ENCODE data around the gene FUT8.

Gene FUT8

DNA sequence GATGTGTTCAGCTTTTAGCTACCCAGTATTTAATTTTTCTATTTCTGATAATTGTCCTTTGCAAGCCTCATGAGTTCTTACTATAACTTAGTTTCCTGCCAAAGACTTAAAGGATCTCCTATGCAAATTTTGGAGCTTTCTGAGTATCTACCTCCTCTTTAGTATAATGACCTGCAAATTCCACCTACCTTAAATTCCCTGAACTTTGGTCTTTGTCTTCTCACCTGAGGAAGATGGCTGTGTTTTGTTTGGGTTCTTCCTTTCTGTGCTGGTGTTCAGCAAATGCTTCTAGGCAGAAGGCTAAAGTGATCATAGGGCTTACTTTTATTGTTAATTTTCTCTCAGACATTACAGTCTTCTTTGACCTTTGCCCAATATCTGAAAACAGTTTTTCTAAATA, 142.8 kb downstream of the FUT8 start:
- DNase-seq (ENCODE audit: low read depth) = no peak
- no peak for TF ChIP-seq CTCF (IDR thresholded peaks at IDR 0.05; ENCODE audit: control insufficient read depth, extremely low read depth, insufficient read depth)
- no peak overlapping the region for H3K4me3 ChIP-seq (ENCODE audit: low read depth, low read length)

GRCh38 chr14:65558363-65558762, 145.8 kb downstream of the FUT8 start:
- H3K4me3 ChIP-seq (ENCODE audit: low read depth, low read length) = no peak overlapping the region
- no peak for TF ChIP-seq CTCF (IDR thresholded peaks at IDR 0.05; ENCODE audit: control insufficient read depth, extremely low read depth, insufficient read depth)
- no peak for DNase-seq (ENCODE audit: low read depth)

- no peak for DNase-seq (ENCODE audit: low read depth)
- no peak for TF ChIP-seq CTCF (IDR thresholded peaks at IDR 0.05; ENCODE audit: control insufficient read depth, extremely low read depth, insufficient read depth)
- no peak overlapping the region for H3K4me3 ChIP-seq (ENCODE audit: low read depth, low read length)
Measured at GRCh38 chr14:65560340-65561027, 148.0 kb downstream of the FUT8 start.

DNA sequence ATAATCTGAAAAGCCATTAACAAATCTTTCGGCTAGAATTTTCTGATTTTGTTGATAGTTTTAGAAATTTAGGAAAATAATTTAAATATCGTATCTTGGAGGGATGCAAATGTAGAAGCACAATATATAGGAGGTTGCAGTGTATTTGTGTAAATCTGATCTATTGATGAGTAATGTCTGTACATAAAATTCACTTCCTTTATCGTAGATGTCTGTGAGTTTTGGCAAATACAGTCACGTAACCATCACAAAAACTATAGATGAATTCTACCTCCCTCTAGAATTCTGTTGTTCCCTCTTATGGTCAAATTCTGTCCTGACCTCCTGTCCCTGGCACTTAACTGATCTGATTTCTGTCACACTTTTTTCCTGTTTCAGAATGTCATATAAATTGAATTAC, 151.8 kb downstream of the FUT8 start:
- H3K4me3 ChIP-seq (ENCODE audit: low read depth, low read length) = no peak overlapping the region
- no peak for DNase-seq (ENCODE audit: low read depth)
- TF ChIP-seq CTCF (IDR thresholded peaks at IDR 0.05; ENCODE audit: control insufficient read depth, extremely low read depth, insufficient read depth) = no peak

GRCh38 chr14:65565948-65566347, 153.4 kb downstream of the FUT8 start:
- no peak overlapping the region for H3K4me3 ChIP-seq (ENCODE audit: low read depth, low read length)
- no peak for TF ChIP-seq CTCF (IDR thresholded peaks at IDR 0.05; ENCODE audit: control insufficient read depth, extremely low read depth, insufficient read depth)
- no peak for DNase-seq (ENCODE audit: low read depth)

DNA sequence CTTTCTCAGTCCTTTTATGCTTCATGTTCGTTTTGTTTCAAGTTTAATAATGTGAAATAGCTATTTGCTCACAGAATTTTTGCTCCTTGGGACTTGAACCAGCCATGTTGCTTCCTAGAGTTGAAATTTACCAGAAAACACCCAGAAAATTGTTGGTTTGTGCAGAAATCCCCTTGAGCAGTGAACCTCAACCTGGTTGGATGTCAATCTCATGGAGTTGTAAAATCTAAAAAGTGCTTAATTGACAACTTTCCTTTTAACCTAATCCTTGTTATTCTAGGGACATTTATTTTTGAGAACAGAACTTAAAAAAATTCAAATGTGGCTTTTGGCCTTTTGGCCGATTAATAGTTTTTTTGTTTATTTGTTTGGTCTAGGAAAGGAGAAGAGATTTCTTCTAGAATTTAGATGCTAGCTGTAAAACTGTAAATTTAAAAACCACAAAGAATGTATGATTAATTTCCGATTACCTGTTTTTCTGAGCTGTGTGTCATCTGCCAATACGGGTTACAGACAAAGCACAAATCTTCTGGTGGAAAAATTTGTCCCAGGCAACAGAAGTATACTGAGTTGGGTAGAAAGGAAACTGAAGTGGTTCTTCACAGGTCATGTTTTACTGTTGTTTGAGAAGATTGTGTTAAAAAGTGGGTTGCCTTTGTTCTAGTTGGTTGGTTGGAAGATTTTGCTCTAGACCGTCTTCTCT, 154.4 kb downstream of the FUT8 start:
- no peak overlapping the region for H3K4me3 ChIP-seq (ENCODE audit: low read depth, low read length)
- DNase-seq (ENCODE audit: low read depth) = no peak
- no peak for TF ChIP-seq CTCF (IDR thresholded peaks at IDR 0.05; ENCODE audit: control insufficient read depth, extremely low read depth, insufficient read depth)

All from LNCaP clone FGC (cell line).